GM19438 (cell line): Measurements from ENCODE around the gene FLT3.

ENCODE experiments used
- ATAC-seq: cut with Tn5 transposase; IDR thresholded peaks from one replicate; pipeline ENCODE4 v1.9.1; 2021; ENCODE audit warnings: low read depth; ENCODE audit not compliant: unreplicated experiment

FLT3 gene

GRCh38 chr13:27963491-27963890 is 136.9 kb downstream of the FLT3 start:
- no peak for ATAC-seq

DNA sequence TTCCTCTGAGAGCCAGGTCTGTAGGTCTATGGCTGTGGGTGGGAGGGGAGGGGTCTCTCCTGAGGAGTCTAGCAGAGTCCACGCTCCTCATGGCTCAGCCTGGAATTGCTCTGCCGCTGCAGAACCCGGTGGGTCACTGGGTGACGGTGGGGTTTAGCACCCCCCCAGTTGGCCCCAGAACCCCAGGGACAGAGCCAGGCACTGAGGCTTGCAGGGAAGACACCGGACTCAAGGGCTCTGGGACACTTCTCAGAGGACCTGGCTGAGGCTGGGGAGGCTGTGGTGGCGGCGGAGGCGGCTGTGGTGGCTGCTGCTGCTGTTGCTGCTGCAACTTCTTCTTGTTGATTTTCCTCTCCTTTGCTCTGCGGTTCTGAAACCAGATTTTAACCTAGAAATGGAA is 137.4 kb downstream of the FLT3 start:
- no peak for ATAC-seq

GRCh38 chr13:27962128-27962841 is 138.1 kb downstream of the FLT3 start:
- no peak for ATAC-seq

DNA sequence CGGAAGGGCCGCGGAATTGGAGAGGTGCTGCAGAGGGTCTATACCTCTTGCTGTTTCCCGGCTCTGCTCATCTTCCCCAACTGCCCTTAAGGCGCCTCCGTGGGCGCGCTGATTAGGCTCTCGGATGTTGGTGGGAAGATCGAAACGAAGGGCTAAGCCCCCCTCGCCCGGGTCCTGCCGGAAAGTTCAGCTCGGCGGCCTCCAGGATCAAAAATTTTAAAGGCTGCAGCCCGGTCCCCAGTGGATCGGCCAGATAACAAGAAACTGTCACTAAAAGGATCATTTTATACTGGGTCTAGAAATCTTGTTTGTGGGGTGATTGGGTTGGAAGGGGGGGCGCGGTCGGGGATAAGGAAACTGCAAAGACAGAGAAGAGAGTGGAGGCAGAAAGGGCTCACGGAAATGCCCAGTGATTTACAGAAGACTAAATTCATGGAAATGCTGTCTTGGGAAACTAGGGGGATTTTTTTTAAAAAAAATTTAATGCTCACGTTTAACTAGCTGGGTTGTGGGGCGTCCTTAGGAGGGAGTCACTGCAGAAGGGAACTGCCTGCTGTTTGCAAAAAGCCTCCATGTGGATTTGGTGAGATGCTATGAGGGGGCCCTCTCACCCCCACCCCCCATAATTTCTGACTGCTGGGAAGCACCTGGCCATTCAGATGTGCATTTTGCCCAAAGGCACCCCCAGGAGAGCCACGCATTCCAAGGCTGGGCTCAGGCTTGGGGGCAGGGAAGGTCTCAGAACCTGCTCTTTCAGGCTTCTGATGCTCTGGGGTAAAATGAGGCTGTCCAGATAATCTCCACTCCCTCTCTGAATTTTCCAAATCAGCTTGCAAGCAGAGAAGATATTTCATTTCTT is 138.9 kb downstream of the FLT3 start:
- ATAC-seq, result no peak

DNA sequence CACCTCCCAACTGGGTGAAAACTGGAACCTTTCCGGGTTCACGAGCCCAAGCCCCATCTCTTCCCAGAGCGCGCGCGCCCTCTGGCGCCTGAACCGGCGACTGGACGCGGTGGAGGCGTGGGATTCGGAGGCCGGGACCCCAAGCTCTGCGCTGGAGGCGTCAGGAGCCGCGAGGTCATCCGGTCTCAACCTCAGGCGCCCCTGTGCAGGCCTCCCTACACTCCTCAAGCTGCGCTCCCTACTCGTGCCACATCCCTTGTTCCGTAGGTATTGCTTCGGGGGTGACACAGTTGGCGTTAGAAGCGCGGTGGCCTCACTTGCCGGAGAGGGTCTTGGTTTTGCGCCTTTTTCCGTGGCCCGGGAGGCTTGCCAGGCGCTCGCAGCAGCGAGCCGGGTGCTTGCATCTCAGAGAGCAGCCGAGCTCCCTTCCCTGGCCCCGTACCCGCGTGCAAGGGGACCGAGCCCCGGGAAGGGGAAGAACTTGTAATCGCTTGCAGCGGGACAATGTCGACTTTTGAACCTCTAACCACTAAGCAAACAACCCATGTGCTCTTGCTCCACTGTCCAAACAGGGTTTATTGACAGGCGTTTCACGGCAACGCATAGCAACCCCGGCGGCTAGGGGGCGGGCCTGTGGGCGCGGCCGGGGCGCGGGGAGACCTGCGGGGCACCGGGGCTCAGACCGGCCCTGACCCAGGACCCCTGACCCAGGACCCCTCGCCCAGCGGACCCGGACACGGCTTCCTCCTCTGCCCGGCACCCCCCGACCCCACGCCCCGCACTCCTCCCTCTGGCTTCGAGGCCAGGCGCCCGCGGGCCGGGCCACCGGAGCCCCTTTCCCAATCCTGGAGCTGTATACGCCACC is 139.8 kb downstream of the FLT3 start:
- ATAC-seq, result peak; percentile 69

- no peak for ATAC-seq
Observed at GRCh38 chr13:27959976-27960361, 140.4 kb downstream of the FLT3 start.

DNA sequence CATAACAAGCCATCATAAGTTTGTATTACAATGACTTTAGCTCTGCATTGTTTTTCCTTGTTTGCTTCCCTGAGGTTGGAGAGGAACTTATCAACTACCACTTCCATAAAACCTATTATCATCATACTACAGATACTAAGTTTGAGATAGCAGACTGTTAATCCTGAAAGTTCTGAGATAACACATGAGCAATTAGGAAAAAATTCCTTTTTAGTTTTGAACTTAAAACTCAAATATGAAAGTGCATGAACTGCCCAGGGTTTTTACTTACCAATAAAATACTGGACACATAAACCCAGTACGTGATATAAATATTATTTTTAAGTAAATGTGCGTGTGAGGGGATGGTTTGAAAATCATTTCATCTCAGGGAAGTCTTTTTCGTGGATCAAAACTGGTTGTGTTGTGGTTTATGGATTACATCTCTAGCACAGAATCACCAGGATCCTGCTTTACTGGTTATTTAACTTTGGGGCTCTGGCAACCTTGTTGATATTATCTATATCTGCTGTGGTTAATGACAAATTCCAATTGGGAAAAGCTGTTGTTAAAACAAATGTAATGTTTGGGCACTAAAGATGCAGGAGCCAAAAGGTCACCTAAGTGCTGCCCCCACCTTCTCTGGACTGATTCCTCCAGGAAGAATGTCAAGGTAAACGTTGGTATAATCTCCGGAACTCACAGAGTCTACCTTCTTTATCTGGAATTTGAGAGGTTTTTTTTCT is 143.6 kb downstream of the FLT3 start:
- ATAC-seq, result no peak

DNA sequence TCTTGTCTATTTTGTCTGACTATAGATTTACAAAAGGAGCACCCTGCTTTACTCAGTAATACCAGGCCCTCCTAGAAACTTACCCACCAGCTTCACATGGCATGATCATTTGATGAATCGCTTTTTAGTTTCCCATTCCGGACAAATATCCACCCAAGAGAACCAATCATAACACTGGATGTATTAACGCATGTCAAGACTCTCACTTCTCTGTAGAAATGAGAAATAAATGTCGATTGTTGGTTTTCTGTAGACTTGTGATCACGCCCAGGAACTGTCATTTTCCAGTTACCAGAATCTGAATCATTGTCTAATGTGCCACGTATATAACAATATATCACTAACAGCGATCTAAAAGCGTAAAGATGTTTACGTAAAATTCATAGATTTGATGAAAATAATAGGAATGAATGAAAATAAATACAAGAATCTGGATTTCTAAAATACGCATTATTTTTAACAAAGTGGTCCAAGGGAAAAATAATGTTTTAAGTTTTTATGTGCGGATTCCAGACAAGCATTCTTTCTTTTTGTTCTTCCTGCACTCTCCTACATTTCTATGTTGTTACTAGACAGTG is 145.3 kb downstream of the FLT3 start:
- no peak for ATAC-seq

- peak; percentile 38 for ATAC-seq
Observed at GRCh38 chr13:27954406-27954851, 145.9 kb downstream of the FLT3 start.

GRCh38 chr13:27953676-27954405 is 146.5 kb downstream of the FLT3 start:
- ATAC-seq, result peak; percentile 81
